ENCODE measurements around the gene GPI. TPM values are rescaled to one million over a fixed set of nuclear protein-coding genes. Genes with fewer than 3 reads are reported as not detected.

The GPI gene
- total and polyA plus RNA-seq, 9 of the 15 experiments (the other 6 are each of a cell fraction or from before 2014, with no cell fraction given), result 88.3 to 358 (median 122) TPM

DNA sequence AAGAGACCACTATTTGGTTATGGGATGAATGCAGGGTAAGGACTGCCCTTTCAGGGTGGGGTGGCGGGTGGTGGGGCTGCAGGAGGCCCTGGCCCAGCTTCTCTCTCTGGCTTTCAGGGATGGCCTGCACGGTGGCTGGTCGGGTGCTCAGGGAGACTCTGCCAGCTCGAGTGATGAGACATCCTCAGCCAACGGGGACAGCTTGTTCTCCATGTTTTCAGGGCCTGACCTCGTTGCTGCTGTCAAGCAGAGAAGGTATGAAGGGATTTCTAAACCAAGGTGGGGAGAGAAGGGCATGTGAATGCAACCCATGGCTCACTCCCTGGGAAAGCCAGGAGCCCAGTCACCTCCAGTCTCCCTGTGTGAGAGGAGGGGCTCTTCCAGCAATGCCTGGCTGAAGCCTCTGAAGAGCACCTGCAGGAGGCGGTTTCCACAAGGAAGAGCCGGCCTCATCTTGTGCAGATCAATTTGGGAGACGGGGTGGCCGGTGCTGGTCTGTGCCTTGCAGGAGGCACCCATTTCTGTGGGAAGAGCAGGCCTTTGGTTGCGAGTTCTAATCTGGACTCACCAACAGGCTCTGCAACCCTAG is 16.0 kb upstream of the GPI start:
- 81% methylated on average over 10 of the region's 11 CpGs for WGBS (ENCODE audit: insufficient coverage, low coverage, missing lambda C conversion rate)
- ATAC-seq (no peak), FAIRE-seq (no peak), DNase-seq (ENCODE audit: extremely low read depth in 1 of 4, low spot score in 3 of 4) (no peak)
- Histone ChIP-seq H3K27me3 (ENCODE audit: control insufficient read depth in 2 of 2, insufficient read depth in 2 of 2, low read length in 2 of 2) (no peaks in the 10 kb centered on the region), H3K36me3 (ENCODE audit: control insufficient read depth, insufficient read depth, low read length) (peaks cover 29% of the 10 kb centered on the region; the same call in 2 of the 3 replicates), H2AFZ (ENCODE audit: low read depth, low read length) (no peak overlapping the region), H3K27ac (ENCODE audit: extremely low read depth, low read depth, low read length) (no peak overlapping the region), H3K4me2 (ENCODE audit: insufficient read depth, low read length) (no peak overlapping the region), H3K4me1 (replicated peaks in 1 of 2; ENCODE audit: control insufficient read depth in 2 of 2, insufficient read depth in 2 of 2, low read length in 2 of 2) (peaks cover 0 to 3% of the 10 kb centered on the region in 2 experiments; a peak in 2 of 5 replicates), H3K9me3 (replicated peaks; ENCODE audit: control insufficient read depth, insufficient read depth, low read depth, low read length) (no peaks in the 10 kb centered on the region; the same call in 1 of the 2 replicates), H3K4me3 (no peak overlapping the region), H3K9me1 (ENCODE audit: control insufficient read depth, insufficient read depth, low read length) (no peaks in the 10 kb centered on the region), H4K20me1 (replicated peaks; ENCODE audit: control insufficient read depth, insufficient read depth, low read length) (no peaks in the 10 kb centered on the region), H3K9ac (ENCODE audit: insufficient read depth in 1 of 2, low read depth in 2 of 2, low read length in 2 of 2) (peak overlapping the region in 1 of 2 experiments; percentile 26; a peak in 1 of 4 replicates), H3K79me2 (ENCODE audit: control insufficient read depth, insufficient read depth, low read length) (no peaks in the 10 kb centered on the region)
- in situ Hi-C loops (cut with MboI), result no loop called here
- no TSS peak for BruUV-seq (replicated peaks)
- ChIA-PET POLR2A (interaction anchor here (1.1 kb wide), 1 partner anchor 11 kb away, joined by 4 read pairs; no protein-coding TSS in a partner anchor), CTCF (ENCODE audit: low intra/inter-chr PET ratio) (no interaction called here)
- TF ChIP-seq POLR2H (tag; IDR thresholded peaks at IDR 0.05; ENCODE audit: low read depth) (no peak), GMEB1 (CRISPR knock-in tag; IDR thresholded peaks at IDR 0.05) (no peak), SRSF3 (IDR thresholded peaks at IDR 0.05; ENCODE audit: insufficient read depth, low read length) (no peak), CBX3 (IDR thresholded peaks at IDR 0.05; ENCODE audit: borderline replicate concordance in 1 of 2, low read length in 2 of 2) (no peak), ZNF354B (CRISPR knock-in tag; IDR thresholded peaks at IDR 0.05) (no peak), SNIP1 (IDR thresholded peaks at IDR 0.05; ENCODE audit: low read depth) (no peak), ZNF444 (CRISPR knock-in tag; IDR thresholded peaks at IDR 0.05) (no peak)
- intact Hi-C loops (cut with micrococcal nuclease), result loop anchor here (10.0 kb wide), 1 partner anchor 224 kb away; no protein-coding TSS in a partner anchor

All from K562 (cell line).